HT1080 (cell line): ENCODE data around the gene INTU. TPM values are rescaled to one million over a fixed set of nuclear protein-coding genes. Genes with fewer than 3 reads are reported as not detected.
"Not testable (repeated sequence)": the region's sequence is repeated elsewhere in the genome, so short reads cannot be mapped to it uniquely, and the experiment has no call there.

Source experiments
- DNase-seq: peaks from one replicate; pipeline ENCODE4 v3.0.0-alpha.2; 2015; ENCODE audit warnings: low read depth
- total RNA-seq: library from RNA; depleted of rRNA; stranded (reverse); fragments of >200 nt; shearing (Covaris generic); gene quantifications from 2 replicates; pipeline ENCODE4 v1.2.3, GENCODE V29; 2014

The INTU gene
- total RNA-seq, 1 experiment from 2014 or later, result 1.00 TPM

DNA sequence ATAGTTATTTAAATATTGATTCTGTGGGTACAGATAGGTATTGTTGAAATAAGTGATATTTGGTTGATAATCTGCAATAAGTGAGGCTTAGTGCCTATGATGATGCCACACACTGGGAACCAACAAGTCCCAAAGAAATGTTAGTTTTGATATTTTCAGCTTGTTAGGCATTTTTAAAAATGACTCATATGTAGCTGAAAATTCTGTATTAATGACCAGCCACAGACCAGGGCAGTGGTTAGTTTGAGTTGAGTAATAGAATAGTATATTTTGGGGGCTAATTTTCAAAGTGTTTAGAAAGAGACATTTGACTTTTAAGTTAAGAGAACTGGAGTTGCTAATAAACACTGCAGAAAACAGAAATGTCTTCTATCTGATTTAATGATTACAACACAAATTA lies 9.4 kb downstream of the INTU start:
- DNase-seq, result no peak

DNA sequence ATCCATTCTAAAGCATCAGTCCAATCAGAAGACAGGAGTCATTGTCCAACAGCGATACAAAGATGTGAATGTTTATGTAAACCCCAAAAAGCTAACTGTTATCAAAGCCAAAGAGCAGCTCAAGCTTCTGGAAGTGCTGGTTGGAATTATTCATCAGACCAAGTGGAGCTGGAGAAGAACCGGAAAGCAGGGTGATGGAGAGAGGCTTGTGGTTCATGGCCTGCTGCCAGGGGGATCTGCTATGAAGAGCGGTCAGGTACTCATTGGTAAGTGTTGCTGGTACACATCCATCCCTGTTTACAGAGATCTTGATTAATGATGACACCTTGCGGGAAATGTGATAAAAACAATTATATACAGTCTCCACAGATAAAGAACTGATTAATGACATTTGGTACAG lies 11.0 kb downstream of the INTU start:
- DNase-seq, result no peak

DNA sequence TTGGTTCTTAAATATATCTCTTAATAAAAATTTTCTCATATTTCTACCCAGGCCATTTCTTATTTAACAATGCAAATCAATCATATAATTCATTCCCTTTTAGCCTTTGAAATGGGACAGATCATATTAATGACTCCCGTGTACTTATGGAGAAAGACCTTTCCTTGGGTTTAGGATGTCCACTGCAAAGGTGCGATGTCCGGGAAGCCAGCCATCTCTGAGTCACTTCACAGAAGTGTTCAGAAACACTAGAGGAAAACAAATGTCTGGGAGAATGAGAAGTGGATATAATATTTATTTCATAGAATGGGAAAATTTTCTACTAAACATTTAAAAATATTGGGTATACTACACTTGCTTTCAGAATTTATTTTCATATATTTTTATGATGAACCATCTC lies 15.3 kb downstream of the INTU start:
- DNase-seq, result no peak

DNA sequence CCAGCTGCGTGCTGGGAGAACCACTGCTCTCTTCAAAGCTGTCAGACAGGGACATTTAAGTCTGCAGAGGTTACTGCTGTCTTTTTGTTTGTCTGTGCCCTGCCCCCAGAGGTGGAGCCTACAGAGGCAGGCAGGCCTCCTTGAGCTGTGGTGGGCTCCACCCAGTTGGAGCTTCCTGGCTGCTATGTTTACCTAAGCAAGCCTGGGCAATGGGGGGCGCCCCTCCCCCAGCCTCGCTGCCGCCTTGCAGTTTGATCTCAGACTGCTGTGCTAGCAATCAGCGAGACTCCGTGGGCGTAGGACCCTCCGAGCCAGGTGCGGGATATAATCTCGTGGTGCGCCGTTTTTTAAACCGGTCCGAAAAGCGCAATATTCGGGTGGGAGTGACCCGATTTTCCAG lies 22.8 kb downstream of the INTU start:
- DNase-seq, result not testable (repeated sequence)

DNA sequence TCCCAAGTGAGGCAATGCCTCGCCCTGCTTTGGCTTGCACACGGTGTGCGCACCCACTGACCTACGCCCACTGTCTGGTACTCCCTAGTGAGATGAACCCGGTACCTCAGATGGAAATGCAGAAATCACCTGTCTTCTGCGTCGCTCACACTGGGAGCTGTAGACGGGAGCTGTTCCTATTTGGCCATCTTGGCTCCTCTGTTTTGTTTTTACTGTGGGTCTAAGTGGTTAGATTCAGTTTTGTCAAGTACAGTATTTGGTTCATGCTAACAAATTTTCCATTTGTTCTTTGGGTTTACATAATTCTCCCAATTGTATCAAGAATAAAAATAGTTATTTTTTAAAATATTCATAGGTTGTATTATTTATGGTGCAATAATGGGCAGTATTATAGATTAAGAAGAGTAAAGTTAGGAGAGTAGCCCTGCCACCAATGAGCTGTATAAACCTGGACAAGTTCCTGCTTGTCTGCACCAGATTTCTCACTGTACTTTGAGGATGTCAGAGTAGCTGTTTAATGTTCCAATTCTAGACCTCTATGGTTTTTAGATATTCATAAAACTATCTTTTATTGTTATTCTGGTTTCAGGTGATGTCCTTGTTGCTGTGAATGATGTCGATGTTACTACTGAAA lies 23.4 kb downstream of the INTU start:
- DNase-seq, result no peak

DNA sequence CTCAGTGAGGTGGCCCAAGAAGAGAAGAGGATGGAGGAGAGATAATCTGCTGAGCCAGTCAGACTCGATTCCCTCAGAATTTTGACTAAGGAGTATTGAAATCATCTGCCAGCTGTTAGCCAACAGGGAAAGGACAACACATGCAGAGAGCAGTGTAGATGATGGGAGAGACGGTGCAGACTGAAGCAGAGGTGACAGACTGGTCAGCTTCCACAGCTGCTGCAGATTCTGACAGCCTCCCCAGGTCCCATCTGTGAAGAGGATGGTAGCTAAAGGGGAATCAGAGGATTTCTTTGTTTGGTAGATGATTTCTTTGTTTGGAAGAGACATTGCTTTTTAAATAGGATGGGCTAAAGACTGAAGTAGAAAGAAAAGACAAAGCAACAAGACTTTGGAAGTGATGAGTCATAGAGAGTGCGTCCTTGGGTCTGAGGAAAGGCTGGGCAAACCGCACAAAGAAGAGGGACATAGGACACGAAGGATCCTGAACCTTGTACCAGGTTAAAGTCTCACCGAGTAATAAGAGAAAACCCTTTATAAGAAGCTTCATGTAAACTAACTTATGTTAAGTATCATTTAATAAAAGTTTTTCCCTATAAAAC lies 27.6 kb downstream of the INTU start:
- no peak for DNase-seq

DNA sequence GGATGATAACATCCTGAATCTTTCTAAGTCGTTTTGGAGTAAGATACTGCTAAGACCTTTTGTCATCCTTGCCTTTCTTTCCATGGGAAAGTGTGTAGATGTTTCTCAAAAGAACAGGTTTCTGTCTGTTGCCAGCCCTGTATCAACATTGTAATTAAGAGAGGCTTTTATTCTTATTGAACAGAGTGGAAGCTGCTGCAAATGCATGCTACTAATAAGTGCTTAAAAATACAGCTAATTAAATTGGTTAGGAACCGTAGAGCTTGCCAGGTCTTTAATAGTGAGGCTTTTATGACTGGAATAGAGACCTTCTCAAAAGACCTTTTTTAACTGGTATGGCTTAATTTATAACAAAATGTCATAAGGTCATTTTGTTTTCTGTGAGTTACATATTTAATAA lies 34.4 kb downstream of the INTU start:
- no peak for DNase-seq

DNA sequence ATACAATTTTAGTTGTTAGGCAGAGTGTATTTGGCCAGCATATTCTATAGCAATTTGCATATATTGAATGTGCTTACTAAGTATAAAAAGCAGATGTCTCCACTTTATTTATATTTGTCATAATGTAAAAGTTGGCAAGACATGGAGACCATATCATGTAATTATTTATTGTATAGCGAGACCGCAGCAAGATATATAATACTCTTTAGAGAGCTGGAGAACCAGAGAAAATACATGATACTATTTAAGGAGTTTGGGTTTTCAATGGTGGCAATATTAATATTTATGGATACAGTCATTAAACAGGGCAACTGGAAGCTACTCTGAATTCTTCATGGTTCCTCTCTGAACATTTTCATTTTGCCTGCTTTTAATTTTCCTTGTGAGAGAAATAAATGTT lies 35.0 kb downstream of the INTU start:
- DNase-seq, result no peak

DNA sequence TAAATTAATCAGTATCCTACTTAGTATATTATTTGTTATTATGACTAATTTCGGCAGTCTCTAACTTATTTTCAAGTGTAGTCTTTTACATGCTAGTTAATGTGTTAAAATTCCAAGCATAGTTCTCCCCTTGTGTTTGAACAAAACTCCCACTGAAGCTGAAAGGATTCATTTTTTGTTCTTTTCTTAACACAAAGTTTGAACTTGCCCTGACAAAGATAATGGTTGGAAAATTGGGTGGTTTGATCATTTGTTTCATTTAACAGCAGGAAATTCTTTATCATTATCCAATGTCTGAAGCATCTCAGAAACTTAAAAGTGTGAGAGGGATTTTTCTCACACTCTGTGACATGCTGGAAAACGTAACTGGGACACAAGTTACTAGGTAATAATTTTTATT lies 36.0 kb downstream of the INTU start:
- no peak for DNase-seq

DNA sequence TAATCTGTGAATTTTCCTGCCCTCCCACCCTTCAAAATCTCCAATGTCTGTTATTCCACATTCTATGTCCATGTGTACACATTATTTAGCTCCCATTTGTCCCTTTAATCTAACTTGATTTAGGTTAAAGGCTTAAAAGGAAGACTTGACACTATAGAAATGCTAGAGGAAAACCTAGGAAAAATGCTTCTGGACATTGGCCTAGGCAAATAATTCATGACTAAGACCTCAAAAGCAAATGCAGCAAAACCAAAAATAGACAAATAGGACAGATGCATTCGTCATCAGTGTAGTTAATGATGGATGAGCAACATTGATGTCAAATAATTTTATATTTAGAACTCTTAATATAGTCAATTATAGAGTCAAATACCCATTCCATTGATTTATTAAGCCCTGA lies 36.9 kb downstream of the INTU start:
- DNase-seq, result no peak

DNA sequence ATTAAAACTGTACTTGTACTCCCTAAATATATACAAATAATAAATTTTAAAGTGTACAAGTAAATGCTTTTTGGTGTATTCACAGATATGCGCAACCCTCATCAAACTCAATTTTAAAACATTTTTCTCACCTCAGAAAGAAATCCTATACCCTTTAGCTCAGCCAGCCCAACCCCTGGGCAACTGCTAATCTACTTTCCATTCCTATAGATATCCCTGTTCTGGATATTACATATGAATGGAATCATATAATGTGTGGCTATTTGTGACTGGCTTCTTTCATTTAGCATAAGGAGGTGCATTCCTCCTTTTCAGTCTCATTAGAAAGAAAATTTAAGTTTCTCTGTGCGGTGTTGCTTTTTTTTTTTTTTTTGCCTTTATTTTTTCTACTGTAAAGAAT lies 39.4 kb downstream of the INTU start:
- no peak for DNase-seq

DNA sequence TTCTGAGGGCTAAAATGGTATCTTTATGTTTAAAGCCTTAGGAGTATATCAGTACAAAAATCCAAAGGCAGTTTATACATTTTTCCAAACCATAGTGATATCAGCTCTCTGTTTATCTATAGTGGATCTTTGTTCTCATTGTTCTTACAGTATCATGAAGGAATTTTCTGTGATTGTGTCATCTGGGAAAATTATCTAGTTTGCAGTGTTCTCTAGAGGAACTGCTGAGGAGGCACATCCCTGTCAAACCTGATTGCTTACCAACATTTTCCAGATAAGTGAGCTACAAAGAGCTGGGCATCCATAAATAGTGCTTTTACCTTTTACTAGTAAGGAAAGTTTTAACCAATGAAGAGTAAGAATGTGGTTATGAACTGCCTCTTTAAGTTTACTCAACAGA lies 52.5 kb downstream of the INTU start:
- no peak for DNase-seq

DNA sequence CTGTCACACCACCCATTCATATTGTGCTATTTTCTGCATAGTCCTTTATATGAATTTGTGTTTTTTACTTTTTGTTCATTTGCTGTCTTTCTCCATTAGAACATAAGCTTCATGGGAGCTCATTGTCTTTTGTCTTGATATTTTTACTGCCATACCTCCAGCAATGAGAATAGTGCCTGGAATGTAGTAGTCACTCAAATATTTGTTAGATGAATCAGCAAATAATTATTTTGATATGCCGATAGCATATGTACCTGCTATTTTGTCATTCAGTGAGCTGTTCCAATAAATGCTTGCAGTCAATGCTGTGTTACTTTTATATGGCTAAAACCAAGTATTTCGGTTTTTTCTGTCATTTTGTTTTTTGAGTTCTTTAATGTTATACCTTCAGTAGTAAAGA lies 53.9 kb downstream of the INTU start:
- peak; percentile 61 for DNase-seq

DNA sequence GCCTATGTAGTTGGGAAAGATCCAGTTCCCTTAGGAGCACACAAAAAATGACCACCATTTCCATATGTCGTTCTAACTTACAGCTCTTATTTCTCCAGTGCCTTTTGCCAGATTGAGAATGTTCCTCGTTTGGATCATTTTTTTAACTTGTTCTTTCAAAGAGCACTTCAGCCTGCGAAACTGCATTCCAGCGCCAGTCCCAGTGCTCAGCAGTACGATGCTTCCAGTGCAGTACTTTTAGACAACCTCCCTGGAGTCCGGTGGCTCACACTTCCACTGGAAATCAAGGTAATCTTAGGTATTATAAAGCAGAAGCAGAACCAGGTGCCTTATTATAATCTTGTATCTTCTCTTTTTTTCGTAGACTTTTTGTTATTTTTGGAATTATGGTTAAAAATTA lies 54.8 kb downstream of the INTU start:
- no peak for DNase-seq

DNA sequence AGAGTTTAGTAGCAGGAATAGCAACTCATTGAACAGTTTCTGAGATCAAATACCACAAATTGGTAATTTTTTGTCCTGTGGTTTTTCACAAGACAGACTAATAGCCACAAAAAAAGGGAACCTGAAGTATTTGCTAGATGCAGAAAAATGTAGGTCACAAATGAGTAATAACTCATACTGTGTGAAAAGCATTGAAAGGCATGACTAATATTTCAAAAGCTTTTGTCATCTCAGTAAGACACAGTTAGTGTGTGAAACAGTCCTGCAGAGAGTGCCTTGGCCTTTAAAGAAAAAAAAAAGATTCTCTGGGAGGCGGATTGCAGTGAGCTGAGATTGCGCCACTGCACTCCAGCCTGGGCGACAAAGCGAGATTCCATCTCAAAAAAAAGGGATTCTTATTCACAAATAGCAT lies 66.0 kb downstream of the INTU start:
- peak; percentile 93 for DNase-seq

DNA sequence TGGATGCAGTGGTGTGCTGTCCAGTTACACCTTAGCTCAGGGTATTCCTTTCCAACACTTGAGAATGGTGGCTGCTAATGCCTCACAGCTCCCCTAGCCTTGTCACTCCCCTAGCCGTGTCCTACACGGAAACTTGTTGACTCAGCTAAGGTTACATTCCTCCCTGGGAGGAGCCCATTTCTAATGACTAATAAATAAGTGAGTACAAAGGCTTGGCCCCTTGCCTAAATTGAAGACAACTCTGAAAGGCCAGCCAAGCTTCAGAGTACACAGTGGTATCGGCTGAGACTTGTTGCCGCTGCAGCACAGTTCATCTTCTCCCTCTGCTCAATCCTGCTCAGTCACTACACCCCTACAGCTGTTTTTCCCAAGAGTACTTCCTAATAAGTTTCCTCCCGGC lies 76.2 kb downstream of the INTU start:
- peak; percentile 72 for DNase-seq

DNA sequence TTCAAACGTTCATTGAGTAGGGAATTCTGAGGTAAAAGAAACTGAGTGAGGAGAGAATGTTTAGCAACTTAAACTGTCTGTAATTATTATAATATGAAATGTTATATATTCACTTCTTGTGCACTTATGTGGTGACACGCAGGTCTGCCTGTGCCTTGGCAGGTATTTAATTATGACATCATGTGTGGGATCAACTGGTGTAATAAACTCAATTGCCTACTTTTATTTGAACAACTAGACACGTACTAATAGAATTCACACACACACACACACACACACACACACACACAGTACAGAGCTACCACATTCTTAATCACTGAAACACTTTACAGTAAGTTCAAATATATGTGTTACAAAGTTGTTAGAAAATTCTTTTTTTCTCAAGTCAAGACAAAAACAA lies 76.7 kb downstream of the INTU start:
- no peak for DNase-seq

DNA sequence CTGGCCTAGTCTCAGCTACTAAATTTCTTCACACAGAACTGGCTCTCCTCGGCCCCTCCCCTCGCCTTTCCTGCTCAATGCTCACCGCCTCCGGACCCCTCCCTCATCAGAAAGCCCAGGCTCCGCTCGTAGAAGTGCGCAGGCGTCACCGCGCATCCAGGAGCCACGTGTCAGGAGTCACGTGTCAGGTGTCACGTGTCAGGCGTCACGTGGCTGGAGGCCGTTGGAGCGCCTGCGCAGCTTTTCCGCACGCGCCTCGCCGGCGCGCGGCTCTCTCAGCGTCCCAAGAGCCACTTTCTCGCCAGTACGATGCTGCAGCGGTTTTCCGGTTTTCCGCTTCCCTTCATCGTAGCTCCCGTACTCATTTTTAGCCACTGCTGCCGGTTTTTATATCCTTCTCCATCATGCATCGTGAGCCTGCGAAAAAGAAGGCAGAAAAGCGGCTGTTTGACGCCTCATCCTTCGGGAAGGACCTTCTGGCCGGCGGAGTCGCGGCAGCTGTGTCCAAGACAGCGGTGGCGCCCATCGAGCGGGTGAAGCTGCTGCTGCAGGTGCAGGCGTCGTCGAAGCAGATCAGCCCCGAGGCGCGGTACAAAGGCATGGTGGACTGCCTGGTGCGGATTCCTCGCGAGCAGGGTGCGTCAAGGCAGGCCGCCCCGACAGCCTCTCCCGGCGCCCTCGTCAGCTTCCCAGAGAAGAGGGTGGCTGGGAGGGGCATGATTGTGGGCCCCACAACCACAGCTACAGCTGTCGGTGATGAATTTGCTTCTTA lies 97.6 kb downstream of the INTU start, which contains the start of gene SLC25A31:
Gene SLC25A31 (plus strand): TSS at position 259 of the 772 bp plus-strand sequence. CDS start 146 bp downstream, at position 405.
- DNase-seq, result no peak

DNA sequence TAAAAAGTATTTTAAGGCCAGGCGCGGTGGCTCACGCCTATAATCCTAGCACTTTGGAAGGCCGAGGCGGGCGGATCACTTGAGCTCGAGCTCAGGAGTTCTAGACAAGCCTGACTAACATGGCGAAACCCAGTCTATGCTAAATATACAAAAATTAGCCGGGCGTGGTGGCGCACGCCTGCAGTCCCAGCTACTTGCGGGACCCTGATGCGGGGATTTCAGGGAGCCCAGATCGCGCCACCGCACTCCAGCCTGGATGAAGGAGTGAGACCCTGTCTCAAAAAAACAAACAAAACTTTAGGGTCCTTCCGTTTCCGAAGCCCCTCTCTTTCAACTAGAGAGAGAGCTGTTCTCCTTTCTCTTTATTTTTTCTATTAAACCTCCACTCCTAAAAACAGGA lies 98.6 kb downstream of the INTU start:
- DNase-seq, result no peak

DNA sequence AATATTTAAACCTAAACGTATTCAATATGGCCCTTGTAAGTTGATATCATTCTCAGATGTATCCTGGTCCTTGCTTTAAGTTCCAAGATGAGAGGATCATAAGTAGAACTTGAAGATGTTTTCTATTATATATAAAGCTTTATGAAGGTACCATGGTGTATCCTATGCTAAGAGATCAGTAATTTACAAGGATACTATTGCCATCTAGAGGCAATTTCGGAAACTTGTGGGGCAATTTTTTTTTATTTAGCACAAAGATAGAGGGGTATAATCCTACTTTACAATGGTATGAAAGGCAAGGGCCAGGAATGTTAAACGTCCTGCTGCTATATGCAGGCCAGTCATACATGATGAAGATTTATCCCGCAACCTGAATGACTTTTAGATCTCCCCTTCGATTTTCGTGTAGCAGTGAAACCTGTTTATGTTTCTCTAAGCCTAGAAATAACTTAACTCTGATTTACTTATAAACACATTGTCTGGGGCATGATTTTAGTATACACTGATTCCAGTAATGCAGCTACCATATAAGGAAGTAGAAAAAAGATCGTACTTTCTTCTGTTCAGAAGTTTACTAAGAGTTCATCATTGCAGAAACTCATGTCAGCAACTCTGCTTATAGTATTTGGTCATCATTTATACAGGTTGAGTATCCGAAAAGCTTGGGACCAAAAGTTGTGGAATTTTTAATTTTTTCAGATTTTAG lies 100.0 kb downstream of the INTU start:
- DNase-seq, result peak; percentile 61

DNA sequence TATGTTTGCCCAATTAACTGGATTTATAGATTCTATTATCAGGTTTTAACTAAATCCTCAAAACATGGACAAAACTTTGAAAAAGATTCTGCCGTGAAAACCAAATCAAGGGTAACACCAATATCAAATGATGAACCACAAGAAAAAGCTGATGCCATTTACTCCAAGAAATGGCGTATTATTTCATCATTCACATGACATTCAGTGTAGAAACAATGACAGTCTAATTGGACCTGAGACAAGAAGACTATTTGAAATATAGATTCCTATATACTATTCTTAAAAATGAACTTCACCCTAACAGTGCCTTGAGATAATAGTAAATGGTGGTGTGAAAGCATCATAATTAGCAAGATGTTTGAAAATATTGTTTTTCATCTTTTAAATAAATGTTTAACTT lies 102.2 kb downstream of the INTU start:
- DNase-seq, result no peak

DNA sequence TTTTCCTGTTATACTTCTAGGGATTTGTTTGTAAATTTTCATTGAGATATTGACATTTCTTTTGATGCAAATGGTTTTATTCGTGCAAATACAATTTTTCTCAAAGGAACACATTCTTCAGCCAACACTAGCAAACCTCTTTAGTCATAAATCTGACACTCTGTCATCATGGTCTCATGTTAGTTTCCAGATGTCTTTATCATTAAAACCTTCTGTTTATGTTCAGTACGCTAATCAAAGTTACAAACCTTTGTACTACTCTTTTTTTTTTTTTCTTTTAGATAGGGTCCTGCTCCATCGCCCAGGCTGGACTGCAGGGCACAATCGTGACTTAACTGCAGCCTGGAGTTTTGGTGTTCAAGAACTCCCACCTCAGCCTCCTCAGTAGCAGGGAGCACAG lies 104.5 kb downstream of the INTU start:
- DNase-seq, result no peak
